Ecto neural progenitor cell (in vitro differentiated cells): ENCODE results near the gene GRK5.

Source experiments
- DNase-seq: peaks from one replicate; pipeline ENCODE4 v3.0.0-alpha.2; 2018; ENCODE audit warnings: low spot score

Gene GRK5

DNA sequence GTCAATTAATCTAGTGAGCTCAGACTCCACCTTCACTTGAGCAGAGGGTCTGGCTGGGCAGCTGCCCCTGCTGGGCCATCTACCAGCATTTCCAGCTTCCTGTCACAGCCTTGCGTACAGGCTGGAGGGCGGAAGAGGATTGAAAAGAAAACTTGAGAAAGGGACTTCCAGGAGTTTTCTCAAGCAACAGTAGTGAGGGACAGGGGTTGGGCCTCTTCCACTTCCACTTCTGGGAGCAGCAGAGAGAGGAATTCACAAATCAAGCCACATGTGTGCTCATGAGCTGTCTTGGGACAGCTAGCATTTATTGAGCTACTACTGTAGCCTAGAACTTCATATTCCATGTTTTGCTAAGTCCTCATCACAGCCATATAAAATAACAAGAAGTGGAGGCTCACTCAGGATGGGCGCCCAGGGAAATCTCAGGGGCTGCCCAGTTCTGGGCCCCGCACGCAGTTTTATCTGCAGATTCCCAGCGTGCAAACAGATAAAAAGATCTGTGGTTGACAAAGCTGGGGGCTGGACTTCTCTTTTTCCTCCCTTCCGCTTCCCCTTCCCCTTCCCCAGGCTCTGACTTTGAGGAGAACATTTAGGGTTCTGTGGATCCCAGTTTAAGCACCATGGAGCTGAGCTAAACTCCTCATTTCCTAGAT is 199.4 kb downstream of the GRK5 start:
- DNase-seq = no peak

DNA sequence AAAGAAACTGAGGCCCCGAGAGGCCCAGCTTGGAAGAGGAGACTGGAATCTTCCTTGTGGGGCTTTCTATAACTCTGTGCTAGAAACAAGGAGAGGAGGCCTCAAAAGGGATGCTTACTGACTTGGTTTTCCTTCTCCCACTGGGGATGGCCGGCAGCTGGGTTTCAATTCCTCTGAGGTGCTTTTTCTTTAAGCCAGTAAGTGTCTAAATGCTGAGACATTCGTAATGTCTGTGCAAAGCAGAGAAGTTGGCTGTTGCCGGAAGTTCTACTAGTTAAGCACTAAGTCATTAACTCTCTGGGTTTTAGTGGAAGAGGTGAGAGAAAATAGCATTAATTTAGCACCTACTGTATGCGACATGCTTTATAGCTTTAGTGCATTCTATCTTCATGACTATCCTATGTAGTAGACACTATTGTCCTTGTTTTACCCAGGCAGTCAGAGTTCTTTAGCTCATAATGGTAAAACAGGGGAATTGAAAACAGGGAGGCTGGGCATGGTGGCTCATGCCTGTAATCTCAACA is 199.9 kb downstream of the GRK5 start:
- DNase-seq = no peak

DNA sequence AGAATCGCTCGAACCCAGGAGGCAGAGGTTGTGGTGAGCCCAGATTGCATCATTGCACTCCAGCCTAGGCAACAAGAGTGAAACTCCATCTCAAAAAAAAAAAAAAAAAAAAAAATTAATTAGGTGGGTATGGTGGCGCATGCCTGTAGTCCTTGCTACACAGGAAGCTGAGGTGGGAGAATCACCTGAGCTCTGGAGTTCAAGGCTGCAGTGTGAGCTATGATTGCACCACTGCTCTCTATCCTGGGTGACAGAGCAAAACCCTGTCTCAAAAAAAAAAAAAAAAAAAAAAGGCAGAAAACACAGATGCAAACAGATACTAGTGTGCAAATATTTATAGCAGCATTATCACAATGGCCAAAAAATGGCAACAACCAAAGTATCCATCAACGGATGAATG is 200.7 kb downstream of the GRK5 start:
- no peak for DNase-seq

DNA sequence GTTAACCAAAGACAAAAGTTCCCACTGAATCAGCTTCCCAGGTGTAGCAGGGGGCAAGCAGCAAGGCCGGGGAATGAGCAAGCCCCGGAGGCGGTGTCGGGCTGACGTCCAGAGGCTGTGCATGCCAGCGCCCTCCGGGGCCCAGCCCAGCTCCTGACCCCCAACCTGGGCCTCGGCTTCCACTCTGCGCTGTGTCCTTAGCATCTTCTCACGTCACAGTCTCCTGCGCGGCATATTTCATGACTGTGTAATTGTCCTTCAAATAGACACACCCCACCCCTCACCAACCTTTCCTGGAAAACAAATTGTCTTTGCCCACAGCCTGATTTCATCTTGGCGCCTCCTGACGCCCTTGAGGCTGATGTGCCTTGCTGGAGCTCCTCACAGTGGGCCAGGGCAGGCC is 201.6 kb downstream of the GRK5 start:
- no peak for DNase-seq

DNA sequence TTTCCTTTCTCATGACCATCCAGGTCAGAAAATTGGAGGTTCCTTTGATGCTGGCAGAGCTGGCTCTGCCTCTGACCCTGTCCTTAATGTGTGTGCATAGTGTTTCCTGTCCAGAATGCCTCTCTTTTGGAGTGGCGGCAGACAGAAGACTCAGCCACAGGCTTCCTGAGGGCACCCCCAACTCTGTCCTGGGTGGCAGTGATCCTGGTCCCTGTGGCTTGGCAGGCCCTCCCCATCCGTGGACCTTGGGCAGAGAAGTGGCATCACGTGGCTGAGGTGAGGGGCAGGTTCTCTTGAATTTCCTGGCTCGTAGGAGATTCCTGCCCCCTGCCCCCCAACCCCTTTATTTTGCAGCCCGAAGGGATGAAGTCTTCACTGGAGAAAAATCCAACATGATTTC is 202.0 kb downstream of the GRK5 start:
- no peak for DNase-seq

DNA sequence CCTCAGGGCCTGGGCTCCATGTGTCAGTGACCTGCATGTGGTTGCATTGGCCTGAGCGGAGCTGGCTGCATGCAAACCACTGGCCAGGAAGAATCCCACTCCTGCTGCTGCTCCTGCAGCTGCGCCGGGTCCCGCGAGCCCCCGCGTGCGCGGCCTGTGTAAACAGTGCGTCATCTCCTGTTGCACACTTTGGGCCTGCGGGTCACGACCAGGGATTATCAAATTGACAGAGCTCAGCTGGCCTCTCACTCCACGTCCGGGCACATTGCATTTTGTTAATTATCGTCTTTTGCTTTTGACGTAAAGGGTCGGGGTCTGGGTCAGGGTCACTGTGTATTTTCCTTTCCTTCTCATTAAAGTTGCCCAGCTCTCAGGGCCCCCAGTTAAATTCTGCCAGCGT is 202.5 kb downstream of the GRK5 start:
- DNase-seq = no peak

DNA sequence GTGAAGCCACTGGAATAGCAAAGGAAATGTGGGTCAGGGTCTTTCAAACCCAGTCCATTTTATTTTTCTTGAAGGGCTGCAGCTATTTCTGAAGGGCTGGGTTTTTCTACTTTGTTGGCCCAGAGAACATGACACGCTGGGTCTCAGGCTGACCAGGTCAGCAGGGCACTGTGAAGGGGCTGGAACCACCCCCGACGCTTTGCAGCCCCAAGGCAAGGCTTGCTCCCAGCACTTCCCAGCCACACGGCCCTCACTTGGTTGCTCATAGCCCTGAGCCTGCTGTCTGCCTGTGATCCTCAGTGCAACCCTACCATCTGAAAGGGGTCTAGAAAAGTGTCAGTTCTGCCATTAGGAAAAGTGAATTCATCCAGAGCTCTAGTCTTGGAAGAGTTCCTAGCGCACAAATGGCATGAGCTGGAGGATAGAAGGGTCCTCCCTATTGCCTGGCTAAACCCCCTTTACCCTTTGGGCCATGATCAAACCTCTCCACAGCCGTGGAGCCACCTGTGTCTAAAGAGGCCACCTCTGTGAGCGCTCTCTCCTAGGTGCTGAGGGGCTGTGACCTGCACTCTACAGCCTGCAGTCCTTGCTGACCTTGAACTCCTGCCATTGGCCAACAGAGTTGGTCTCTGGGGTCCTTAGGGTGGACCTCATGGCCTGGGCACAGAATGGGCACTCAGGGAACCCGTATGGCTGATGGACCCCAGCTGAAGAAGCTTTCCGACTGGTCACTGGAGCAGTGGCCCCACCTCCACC is 203.2 kb downstream of the GRK5 start:
- DNase-seq = no peak

DNA sequence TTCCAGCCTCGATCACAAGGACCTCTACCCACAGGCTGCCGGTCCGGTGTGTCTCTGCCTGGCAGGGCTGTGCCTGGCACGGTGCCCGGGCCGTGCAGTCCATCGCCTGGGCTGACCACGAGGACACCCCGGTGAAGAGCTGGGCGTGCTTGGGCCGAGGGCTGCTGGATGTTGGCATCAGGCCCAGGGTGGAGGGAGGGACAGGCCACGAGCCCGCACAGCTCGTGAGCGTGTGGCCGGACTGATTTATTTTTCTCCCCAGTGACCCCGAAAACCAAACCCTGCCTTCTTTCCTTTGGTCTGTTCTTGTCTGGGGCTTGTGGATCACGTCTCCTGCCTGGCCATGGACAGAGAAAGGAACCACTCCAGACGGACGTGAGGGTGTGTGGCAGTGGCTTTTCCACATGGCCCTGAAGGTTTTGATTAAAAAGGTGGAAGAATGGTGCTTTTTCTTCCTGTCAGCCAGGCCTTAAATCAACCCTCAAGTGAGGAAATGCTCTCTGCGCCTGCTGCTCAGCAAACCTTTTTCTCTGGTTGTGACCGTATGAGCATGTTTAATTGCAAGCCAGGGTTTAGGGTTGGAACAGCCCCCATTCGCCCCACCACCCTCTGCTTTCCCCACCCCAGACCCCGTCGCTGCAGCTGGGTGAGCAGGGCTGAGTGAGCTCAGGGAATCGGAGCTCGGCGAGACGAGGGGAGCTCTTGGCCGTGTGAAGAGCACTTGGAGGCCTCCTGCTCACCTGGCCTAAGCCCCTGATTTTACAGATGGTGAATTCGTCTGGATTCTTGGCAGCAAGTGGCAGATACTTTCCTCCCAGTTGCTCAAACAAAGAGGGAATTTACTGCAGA is 205.1 kb downstream of the GRK5 start:
- no peak for DNase-seq

DNA sequence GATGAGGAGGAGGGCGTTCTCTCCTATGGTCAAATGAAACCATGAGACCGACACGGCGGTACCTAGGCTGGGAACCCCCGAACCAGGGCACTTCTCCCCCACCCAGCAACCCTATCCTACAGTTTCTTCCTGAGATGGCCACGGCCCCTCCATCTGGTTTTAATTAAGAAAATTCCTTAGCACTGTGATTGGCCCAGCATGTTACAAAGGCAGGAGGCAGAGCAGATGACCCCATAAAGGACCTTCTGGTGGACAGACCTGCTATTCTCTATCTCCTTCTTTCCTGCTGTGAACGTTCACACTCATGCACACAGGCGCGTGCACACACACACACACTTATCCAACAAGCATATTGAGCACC is 205.7 kb downstream of the GRK5 start:
- no peak for DNase-seq

DNA sequence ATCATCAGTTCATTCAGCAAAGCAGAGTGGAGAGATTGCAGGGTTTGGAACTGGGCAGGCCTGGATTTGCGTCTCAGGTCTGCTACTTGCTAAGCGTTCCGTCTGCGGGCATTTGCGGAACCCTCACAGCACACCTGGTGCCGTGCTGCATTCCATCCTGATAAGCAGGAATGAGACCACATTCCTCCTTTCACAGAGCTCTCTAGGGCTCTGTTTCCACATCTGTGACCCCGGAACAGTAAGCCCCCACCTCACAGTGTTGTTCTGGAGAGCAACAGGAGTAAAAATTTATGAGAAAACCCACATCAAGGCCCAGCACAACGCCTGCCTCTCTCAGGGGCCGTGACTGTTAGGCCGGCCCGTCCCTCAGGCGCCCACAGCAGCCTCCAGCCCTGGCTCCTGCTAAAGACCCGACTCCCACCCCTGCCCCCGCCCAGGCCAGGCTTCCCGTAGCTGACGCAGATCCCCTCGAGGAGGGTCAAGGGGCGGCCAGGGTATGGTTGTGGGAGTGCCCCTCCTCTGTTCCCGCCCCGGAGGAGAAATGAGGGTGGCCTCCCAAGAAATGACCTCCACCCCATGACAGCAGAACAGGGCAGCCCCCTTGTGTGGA is 206.2 kb downstream of the GRK5 start:
- DNase-seq = peak; percentile 63

DNA sequence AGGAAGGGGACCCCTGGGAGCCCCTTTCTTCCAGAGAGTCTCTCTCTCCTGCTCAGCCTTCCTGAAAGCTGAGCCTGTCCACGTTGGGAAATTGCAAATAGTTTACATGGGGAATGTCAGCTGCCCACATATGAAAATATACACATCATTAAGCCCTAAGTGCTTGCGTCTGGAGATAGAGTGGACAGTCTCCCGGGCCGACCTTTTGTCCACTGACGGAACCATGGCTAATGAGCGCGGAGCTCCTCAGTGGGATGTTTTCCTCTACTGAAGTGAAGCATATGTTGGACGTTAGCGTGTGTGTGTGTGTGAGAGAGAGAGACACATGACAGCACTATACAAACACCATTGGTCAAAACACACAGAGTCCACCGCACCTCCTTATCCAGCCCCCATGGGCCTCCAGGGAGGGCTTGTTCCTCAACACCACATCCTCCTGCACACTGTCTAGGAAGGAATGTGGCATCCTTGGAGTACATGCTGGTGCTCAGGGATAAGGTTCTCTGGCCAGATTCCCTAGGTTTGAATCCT is 206.8 kb downstream of the GRK5 start:
- DNase-seq = no peak

DNA sequence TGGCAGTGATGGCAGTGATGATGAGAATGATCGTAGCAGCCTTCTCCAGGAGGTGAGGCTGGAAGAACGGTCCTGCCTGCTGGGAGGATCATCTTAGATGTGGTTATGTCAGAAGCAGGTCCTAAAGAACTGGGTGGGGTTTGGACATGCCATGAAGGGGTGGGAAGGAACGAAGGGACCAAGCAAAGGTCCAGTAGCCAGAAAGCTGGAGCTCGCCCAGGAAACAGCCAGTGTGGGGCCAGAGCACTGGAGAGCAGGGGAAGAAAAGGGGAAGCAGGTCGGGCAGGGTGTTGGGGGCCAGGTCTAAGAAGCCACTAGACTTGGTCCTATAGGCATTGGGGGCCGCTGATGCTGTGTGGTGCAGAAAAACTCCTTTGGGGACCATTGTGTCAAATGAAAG is 207.8 kb downstream of the GRK5 start:
- DNase-seq = no peak

DNA sequence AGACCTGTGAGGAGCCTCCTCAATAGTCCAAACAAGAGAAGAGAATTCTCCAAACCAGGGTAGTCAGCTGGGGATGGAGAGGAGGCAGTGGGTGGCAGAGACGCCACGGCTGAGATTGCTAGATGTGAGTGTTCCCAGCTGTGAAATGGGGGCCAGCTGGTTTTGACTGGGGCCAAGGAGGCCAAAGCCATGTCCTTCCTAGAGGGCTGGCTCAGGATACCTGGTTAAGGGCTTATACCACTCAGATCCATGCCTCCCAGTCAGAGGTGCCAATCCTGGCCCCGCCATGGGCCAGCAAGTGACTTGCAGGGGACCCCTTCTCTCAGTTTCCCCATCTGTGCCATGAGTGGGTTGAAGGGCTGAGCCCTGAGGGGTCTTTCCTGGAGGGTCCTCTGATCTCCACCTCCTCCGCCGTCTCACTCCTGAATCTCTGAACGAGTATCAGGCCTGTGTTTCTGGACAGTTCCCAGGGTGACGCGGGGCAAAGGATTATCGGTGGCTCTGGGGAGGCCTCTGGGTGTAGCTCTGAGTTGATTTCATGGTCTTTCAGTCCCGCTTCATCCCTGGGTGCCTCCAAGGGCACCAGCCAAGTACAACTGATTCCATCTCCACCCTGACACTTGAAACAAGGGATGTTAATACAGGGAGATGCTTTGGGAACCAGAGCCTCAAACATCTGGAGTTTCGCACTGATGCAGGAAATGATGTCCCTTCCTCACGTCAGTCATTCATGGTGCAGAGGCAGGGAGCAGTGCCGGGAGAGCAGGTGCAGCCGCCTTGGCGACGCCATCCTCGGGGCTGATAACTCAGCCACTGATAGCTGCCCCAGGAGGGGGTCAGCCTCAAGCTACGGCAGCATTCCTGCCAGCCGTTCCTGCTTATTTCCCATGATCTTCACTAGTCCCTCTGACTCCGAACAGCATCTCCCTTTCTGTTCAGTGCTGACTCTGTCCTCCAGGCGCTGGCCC is 208.4 kb downstream of the GRK5 start:
- no peak for DNase-seq

DNA sequence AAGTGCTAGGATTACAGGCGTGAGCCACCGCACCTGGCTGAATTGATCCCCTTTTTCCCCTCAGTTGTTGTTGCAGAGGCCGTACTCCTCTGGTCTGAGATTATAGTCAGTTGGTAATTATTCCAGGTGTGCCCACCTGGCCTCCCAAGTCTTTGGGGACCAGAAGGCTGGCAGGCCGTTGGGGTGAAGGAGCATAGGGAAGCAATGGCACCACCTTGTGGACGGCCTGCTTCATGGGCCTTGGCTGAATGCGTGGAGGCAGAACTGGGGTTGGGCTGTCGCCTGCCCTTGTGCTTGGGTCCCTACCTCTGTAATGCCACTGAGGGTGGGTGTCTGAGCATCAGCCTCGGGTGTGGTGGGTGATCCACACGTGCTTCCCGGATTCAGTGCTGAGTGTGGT is 209.5 kb downstream of the GRK5 start:
- DNase-seq = peak; percentile 73

DNA sequence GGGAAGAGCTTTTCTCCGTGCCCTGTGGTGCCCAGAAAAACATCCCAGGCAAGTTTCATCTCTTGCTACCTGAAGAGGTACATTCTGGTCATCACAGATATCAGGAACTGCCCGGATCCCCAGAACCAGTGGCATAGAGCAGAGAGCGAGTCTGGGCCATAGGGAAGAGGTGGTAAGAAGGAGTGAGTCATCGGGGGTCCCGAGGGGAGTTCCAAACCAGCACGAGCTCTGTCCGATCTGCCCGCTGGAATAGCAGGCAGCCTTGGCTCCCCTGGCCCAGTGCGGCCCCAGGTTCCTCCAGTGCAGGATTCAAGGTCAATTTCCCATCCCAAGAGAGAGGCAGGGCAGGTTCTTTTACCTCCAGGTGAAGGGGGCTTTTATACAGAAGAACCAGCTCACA is 210.5 kb downstream of the GRK5 start:
- DNase-seq = no peak

DNA sequence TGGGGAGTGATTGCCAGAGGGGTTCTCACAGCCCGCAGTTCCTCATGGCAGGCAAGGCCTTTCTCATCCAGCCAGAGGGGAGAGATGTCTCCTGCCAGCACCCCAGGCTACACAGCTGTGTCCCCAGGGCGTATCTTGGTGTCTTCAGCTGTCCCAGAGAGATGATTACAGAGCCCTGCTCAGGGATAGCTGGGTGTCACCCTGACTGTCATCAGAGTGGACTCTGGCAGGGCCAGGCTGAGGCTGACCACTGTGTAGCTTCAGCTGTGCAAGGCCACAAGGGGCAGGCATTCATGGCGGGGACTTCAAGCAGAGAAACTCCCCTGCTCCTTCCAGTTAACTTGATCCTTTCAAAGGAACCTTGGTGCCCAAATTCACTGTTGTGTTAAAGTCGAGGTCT is 211.0 kb downstream of the GRK5 start:
- DNase-seq = no peak

DNA sequence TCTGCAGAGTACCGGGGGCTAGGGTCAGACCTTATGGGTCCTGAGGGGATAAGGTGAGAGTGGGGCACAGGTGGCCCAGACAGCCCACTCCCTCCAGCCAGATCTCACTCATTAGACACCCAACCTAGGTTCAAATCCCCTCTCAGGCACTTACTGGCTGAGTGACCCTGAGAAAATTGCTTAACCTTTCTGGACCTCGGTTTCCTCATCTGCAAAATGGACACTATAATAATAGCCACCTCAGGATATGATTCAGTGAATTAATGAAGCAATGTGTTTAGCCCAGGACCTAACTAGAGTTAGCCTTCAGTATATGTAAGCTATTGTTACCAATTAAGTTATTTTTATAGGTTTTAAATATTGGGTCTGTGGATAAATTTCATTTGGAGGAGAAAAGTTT is 212.6 kb downstream of the GRK5 start:
- no peak for DNase-seq

DNA sequence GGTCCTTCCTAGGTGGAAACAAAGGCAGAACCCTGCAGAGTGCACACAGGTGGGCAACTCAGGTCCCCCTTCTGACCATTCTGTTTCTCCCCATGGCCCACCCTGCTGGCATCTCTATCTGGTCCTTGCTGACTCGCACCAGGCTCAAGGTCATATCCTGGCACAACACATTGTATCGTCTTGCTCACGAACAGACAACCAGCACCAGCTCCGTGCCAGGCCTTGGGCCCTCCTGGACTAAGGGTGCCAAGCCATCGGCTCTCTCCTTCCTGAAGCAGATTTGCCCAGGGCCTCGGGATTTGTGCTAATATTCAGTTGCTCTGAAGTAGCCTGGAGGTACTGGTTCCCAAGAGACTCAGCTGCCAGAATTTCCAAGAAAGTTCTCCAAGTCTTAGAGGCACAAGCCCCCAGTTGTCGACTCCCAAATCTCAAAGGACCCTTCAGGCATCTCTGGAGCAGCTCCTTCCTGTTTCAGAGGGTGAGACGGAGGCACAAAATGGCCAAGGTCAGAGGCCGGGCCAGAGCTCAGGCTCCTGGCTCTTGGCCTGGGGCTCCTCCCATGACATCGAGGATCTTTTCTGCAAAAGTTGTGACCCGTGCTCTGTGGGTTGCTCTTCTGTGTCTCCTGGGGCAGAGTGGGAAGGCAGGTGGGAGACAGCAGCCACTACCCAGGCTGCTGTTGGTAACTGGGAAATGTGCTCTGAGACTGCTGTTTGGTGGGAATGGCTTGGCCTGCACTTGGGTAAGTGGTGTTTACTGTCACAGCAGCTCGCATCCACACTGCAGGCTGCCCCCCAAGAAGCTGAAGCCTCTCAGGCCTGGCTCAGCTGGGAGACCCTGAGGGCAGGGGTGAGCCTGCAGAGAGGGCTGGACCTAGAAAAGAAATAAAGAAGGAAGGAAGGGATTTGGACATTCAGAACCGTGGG is 213.8 kb downstream of the GRK5 start:
- DNase-seq = no peak

DNA sequence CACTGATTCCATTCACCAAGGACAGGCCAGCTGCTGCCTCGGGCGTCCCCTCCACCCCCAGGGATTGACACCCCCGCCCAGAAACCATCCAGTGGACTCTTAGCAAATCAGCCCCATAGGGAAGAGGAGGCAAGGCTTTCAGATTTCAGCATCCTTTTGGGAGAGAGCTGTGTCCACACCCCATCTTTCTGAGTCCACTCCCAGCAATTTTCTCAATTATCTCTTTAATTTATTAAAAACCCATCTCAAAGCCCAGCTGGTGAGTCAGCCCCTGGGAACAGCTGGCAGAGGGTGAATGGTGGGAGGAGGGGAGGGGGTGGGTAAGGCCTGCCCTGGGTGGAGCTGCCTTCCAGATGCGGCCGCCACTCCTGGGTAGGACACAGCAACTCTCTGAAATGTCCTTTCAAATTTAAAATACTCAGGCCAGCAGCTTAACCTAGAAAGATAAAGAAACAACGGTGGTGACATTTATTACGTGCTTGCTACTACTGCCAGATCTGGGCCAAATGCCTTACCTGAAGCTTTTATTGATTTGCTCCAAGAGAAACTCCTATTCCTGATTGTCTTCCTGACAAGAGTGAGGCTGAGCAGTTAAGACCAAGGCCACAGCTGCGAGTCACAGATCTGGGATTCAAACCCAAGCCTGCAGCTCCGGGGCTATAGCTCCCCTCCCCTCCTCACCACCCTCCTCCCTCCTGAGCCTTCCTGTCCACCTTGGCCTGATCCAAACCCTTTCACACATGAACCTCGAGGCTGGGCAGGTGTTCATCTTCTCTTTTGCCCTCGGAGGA is 214.7 kb downstream of the GRK5 start:
- no peak for DNase-seq
